Kidney (tissue), 14 donors: Measurements from ENCODE around the gene FUT1. TPM values are rescaled to one million over a fixed set of nuclear protein-coding genes. Genes with fewer than 3 reads are reported as not detected.

ENCODE experiments used
- DNase-seq, 5 donors: peaks; one replicate each; pipeline ENCODE4 v3.0.0-alpha.2; 2013 to 2020
- FAIRE-seq: peaks from 2 replicates; lab custom pipeline; 2012; peaks lifted over from hg19 to GRCh38; lab: Jason Lieb, UNC
- H3K27ac ChIP-seq, 2 donors: one replicate each; pipeline ENCODE4 v1.7.0; 2013; ENCODE audit warnings: low read depth in 2 of 2, low read length in 2 of 2, inconsistent platforms in 1 of 2
- H3K27me3 ChIP-seq: one replicate; pipeline ENCODE4 v1.7.1; 2013; ENCODE audit warnings: low read length, inconsistent platforms; ENCODE audit not compliant: control insufficient read depth, insufficient read depth
- H3K36me3 ChIP-seq, 3 donors: one replicate each; pipeline versions ENCODE4 v1.7.0 to v1.7.1; 2013; ENCODE audit warnings: low read length in 3 of 3, control low read depth in 1 of 3, inconsistent platforms in 1 of 3; ENCODE audit not compliant: insufficient read depth in 3 of 3, control insufficient read depth in 2 of 3
- H3K4me1 ChIP-seq, 3 donors: one replicate each; pipeline versions ENCODE4 v1.7.0 to v1.7.1; 2013; ENCODE audit warnings: low read length in 3 of 3, inconsistent platforms in 1 of 3, low read depth in 1 of 3; ENCODE audit not compliant: control insufficient read depth in 2 of 3, insufficient read depth in 2 of 3
- H3K4me3 ChIP-seq, 3 donors: one replicate each; pipeline versions ENCODE4 v1.7.0 to v1.8.1; 2013; ENCODE audit warnings: low read length in 3 of 3, control low read depth in 1 of 3, inconsistent platforms in 1 of 3
- H3K9ac ChIP-seq, 3 donors: one replicate each; pipeline versions ENCODE4 v1.7.0 to v1.7.1; 2013; ENCODE audit warnings: low read length in 3 of 3, control low read depth in 1 of 3, inconsistent platforms in 1 of 3
- H3K9me3 ChIP-seq, 3 donors: one replicate each; pipeline versions ENCODE4 v1.7.0 to v1.7.1; 2013; ENCODE audit warnings: low read length in 3 of 3, control low read depth in 1 of 3, inconsistent platforms in 1 of 3; ENCODE audit not compliant: control insufficient read depth in 2 of 3, insufficient read depth in 1 of 3
- CTCF ChIP-seq: IDR thresholded peaks from 3 replicates; pipeline ENCODE4 v1.5.1; 2012; ENCODE audit warnings: mild to moderate bottlenecking, moderate library complexity, borderline replicate concordance; ENCODE audit not compliant: insufficient read depth; ENCODE audit errors: extremely low read depth
- intact Hi-C: fragments of 100-400 bp; cut with DNase I; formaldehyde crosslinking; loops from one replicate; pipeline ENCODE4 v1.11.1; 2022
- polyA plus RNA-seq: library from polyadenylated mRNA; stranded (reverse); fragments of 350-450 nt; fragmentation: Illumina TruSeq; extraction: RNeasy Lipid Tissue Mini Kit (QIAGEN cat#74804); gene quantifications from one replicate; pipeline ENCODE4 v1.2.3, GENCODE V29; 2014; ENCODE audit warnings: low read depth, low replicate concordance; ENCODE audit not compliant: insufficient read depth
- total RNA-seq: library from RNA; stranded (reverse); fragmentation: NEBNext Ultra II Directional; extraction: Animal tissue kit (Norgen Biotek cat#: 25700); gene quantifications from one replicate; pipeline ENCODE4 v1.2.1, GENCODE V29; 2021
- donor health status: control.
- donor health status: control.
- donor health status: control.
- donor health status: control.
- donor health status: control.
- donor health status: DM: yes; HTN: yes; CAD: no.
- donor health status: Normal renal cell carcinoma (clear cell type).

Gene FUT1
- total and polyA plus RNA-seq, 2 donors from 2014 or later = 2.3 to 4.3 TPM

DNA sequence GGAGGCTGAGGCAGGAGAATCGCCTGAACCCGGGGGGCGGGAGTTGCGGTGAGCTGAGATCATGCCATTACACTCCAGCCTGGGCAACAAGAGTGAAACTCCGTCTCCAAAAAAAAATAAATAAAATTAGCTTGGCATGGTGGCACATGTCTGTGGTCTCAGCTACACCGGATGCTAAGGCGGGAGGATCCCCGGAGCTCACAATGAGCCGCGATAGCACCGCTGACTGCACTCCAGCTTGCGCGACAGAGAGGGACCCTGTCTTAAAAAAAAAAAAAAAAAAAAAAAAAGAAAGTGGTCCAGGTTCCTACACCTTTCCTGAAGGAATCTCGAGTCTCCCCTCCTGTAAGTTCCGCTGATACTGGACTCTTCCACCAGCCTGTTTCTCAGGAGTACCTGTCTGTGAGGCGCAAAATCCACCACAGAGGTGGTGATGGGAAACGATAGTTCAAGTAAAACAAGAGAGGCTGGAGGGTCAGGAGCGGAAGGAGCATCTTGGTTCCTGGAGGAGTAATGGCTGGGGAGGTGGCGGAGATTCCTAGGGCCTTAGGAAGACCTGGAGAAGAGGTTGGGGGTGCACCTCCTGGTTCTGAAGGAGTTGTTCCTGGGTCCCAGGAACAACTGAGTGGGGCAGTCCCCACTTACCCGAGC is 471 bp downstream of the FUT1 start:
- DNase-seq (no peak), FAIRE-seq (no peak)
- peaks cover 0 to 9% (median 5%) of the 10 kb centered on the region in 3 donors for H3K4me1 ChIP-seq
- H3K36me3 ChIP-seq = no peaks in the 10 kb centered on the region
- peak overlapping the region; percentile 18 to 55 (median 46) for H3K9ac ChIP-seq
- intact Hi-C loops = no loop called here
- peak overlapping the region; percentile 12 to 80 for H3K27ac ChIP-seq
- TF ChIP-seq CTCF = no peak
- peaks cover 3% of the 10 kb centered on the region for H3K27me3 ChIP-seq
- peak overlapping the region; percentile 52 to 62 (median 58) for H3K4me3 ChIP-seq
- H3K9me3 ChIP-seq = no peaks in the 10 kb centered on the region

DNA sequence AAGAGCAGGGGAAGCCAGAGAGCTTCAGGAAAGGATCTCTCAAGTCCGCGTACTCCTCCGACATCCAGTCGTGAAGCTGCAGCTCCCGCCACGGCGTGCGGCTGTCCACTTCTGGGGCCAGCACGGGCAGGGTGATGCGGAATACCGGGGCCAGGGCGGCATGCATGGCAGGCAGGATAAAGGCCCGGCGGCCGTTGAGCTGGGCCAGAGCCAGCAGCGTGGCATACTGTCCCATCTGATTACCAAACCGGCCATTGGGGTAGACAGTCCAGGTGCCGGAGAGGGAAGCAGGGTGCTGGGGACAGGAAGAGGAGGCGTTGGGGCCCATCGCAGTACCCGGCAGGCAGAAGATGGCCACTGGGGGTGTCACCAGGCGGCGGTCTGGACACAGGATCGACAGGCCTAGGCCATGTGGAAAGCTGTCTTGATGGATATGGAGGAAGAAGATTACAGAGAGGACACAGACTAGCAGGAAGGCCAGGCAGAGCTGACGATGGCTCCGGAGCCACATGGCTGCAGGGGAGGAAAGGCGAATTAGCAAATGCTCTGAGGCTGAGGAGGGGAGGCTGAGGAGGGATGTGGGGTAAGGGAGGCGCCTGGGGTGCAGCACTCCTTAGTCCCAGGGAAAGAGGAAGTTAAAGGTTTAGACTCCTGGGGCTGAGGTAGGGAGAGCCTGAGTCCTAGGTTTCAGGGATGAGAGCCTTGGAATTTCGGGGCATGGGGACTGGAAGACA is 1.5 kb downstream of the FUT1 start:
- Histone ChIP-seq H3K27me3 (peaks cover 6% of the 10 kb centered on the region), H3K4me1 (peaks cover 0 to 9% (median 5%) of the 10 kb centered on the region in 3 donors), H3K9ac (no peak overlapping the region), H3K9me3 (no peaks in the 10 kb centered on the region), H3K36me3 (no peaks in the 10 kb centered on the region), H3K27ac (no peak overlapping the region), H3K4me3 (no peak overlapping the region)
- intact Hi-C loops = no loop called here
- DNase-seq (peak in 1 of 5 donors; percentile 45), FAIRE-seq (no peak)
- TF ChIP-seq CTCF = no peak

- no peak for FAIRE-seq
- Histone ChIP-seq H3K27me3 (peaks cover 7% of the 10 kb centered on the region), H3K4me3 (no peak overlapping the region), H3K9me3 (no peaks in the 10 kb centered on the region), H3K9ac (no peak overlapping the region), H3K4me1 (peaks cover 0 to 9% (median 5%) of the 10 kb centered on the region in 3 donors), H3K36me3 (no peaks in the 10 kb centered on the region), H3K27ac (no peak overlapping the region)
- no peak for DNase-seq
- TF ChIP-seq CTCF = no peak
- intact Hi-C loops = no loop called here
These were observed 2.1 kb downstream of the FUT1 start for GRCh38 chr19:48750351-48750750.
